Measurements from ENCODE around the gene TMBIM4.

The TMBIM4 gene

DNA sequence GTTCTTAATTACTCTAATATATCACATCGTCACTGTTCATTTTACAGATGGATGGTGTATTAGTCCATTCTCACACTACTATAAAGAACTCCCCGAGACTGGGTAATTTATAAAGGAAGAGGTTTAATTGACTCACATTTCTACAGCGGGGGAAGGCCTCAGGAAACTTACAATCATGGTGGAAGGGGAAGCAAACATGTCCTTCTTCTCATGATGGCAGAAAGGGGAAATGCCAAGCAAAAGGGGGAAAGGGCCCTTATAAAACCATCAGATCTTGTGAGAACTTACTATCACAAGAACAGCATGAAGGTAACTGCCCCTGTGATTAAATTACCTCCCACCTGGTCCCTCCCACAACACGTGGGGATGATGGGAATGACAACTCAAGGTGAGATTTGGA lies 6.5 kb downstream of the TMBIM4 start (continued):
- TF ChIP-seq, protein P1, sequence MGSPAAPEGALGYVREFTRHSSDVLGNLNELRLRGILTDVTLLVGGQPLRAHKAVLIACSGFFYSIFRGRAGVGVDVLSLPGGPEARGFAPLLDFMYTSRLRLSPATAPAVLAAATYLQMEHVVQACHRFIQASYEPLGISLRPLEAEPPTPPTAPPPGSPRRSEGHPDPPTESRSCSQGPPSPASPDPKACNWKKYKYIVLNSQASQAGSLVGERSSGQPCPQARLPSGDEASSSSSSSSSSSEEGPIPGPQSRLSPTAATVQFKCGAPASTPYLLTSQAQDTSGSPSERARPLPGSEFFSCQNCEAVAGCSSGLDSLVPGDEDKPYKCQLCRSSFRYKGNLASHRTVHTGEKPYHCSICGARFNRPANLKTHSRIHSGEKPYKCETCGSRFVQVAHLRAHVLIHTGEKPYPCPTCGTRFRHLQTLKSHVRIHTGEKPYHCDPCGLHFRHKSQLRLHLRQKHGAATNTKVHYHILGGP (tag by site-specific recombination; IDR thresholded peaks at IDR 0.05): no peak

DNA sequence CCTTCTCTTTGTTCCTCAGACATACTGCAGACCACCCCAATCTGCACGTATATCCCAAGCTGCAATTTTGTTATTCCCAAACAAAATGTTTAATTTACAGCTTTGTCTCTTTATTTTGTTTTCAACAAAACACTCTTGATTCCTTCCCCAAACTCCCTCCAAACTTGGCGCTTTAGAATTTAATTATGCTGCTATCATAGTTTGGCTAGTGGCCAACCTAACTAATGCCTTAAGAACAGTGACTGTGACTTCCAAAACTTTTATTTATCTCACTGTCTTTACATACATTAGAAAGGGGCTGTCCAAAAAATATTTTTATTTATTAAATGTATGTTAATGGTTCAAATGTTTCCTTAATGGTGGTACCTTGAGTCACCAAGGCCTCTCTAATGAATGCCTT lies 7.1 kb downstream of the TMBIM4 start:
- Histone ChIP-seq H3K9me3 (ENCODE audit: control insufficient read depth, insufficient read depth, low read depth, low read length) (no peaks in the 10 kb centered on the region), H3K4me3 (ENCODE audit: low read depth, low read length) (no peak overlapping the region), H3K36me3 (ENCODE audit: control insufficient read depth in 2 of 2, insufficient read depth in 1 of 2, low read length in 2 of 2) (peaks cover 0 to 9% of the 10 kb centered on the region in 2 experiments; a peak in 1 of 3 replicates), H3K4me1 (ENCODE audit: control insufficient read depth, insufficient read depth, low read length) (0 out of 2 replicates have a peak, but pooled peaks cover 2% of the 10 kb centered on the region), H3K27ac (ENCODE audit: extremely low read depth, low read depth, low read length) (no peak overlapping the region)
- ChIA-PET POLR2A (no interaction called here), CTCF (interaction anchor here (0.8 kb wide), 1 partner anchor 31 kb away, joined by 3 read pairs; no protein-coding TSS in a partner anchor)
- TF ChIP-seq ZBTB17 (tag by site-specific recombination; IDR thresholded peaks at IDR 0.05) (no peak), TCF7L2 (IDR thresholded peaks at IDR 0.05; ENCODE audit: borderline replicate concordance, low read depth, low read length) (no peak), ZNF623 (tag by site-specific recombination; IDR thresholded peaks at IDR 0.05) (no peak), GLI2 (tag by site-specific recombination; IDR thresholded peaks at IDR 0.05; ENCODE audit: borderline replicate concordance, low read depth) (no peak), YY2 (tag by site-specific recombination; IDR thresholded peaks at IDR 0.05) (no peak), ZSCAN30 (tag by site-specific recombination; IDR thresholded peaks at IDR 0.05) (no peak), MEIS1 (CRISPR knock-in tag; IDR thresholded peaks at IDR 0.05; ENCODE audit: borderline replicate concordance) (no peak), ZNF555 (tag by site-specific recombination; conservative IDR thresholded peaks at IDR 0.05) (no peak), ZNF670 (tag by site-specific recombination; IDR thresholded peaks at IDR 0.05; ENCODE audit: low read depth) (no peak), ZNF664 (tag by site-specific recombination; IDR thresholded peaks at IDR 0.05) (no peak), ZNF335 (tag by site-specific recombination; conservative IDR thresholded peaks at IDR 0.05) (no peak), ZNF292 (tag by site-specific recombination; IDR thresholded peaks at IDR 0.05; ENCODE audit: borderline replicate concordance, low read depth) (no peak), ZNF324 (tag by site-specific recombination; IDR thresholded peaks at IDR 0.05) (no peak), SCRT1 (tag by site-specific recombination; IDR thresholded peaks at IDR 0.05; ENCODE audit: borderline replicate concordance) (no peak), ZNF501 (tag by site-specific recombination; IDR thresholded peaks at IDR 0.05) (no peak)

DNA sequence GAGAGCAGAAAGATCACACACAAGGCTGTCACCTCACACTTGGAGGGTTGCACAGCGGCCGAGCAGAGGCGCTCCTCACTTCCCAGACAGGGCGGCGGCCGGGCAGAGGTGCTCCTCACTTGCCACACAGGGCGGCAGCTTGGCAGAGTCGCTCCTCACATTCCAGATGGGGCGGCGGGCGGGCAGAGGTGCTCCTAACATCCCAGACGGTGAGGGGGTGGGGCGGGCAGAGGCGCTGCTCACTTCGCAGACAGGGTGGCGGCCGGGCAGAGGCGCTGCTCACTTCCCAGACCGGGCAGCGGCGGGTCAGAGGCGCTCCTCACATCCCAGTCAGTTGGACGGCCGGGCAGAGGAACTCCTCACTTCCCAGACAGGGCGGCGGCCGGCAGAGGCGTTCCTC lies 9.1 kb downstream of the TMBIM4 start:
- H3K36me3 ChIP-seq (ENCODE audit: control insufficient read depth in 2 of 2, insufficient read depth in 1 of 2, low read length in 2 of 2): peaks cover 0 to 6% of the 10 kb centered on the region in 2 experiments; a peak in 1 of 3 replicates
- ChIA-PET CTCF (interaction anchor here (1.4 kb wide), 1 partner anchor 15 kb away, joined by 4 read pairs; no protein-coding TSS in a partner anchor), POLR2A (no interaction called here)
- no peaks in the 10 kb centered on the region for H3K9me3 ChIP-seq (ENCODE audit: control insufficient read depth, insufficient read depth, low read depth, low read length)
- TF ChIP-seq PRDM1 (tag by site-specific recombination; IDR thresholded peaks at IDR 0.05) (no peak), ZNF843 (tag by site-specific recombination; IDR thresholded peaks at IDR 0.05) (no peak), ZFP69B (tag by site-specific recombination; IDR thresholded peaks at IDR 0.05) (no peak), ZNF221 (tag by site-specific recombination; IDR thresholded peaks at IDR 0.05; ENCODE audit: borderline replicate concordance) (no peak), ZNF112 (tag by site-specific recombination; IDR thresholded peaks at IDR 0.05) (no peak), ZNF140 (tag by site-specific recombination; IDR thresholded peaks at IDR 0.05) (no peak)
- TF ChIP-seq, protein P2, sequence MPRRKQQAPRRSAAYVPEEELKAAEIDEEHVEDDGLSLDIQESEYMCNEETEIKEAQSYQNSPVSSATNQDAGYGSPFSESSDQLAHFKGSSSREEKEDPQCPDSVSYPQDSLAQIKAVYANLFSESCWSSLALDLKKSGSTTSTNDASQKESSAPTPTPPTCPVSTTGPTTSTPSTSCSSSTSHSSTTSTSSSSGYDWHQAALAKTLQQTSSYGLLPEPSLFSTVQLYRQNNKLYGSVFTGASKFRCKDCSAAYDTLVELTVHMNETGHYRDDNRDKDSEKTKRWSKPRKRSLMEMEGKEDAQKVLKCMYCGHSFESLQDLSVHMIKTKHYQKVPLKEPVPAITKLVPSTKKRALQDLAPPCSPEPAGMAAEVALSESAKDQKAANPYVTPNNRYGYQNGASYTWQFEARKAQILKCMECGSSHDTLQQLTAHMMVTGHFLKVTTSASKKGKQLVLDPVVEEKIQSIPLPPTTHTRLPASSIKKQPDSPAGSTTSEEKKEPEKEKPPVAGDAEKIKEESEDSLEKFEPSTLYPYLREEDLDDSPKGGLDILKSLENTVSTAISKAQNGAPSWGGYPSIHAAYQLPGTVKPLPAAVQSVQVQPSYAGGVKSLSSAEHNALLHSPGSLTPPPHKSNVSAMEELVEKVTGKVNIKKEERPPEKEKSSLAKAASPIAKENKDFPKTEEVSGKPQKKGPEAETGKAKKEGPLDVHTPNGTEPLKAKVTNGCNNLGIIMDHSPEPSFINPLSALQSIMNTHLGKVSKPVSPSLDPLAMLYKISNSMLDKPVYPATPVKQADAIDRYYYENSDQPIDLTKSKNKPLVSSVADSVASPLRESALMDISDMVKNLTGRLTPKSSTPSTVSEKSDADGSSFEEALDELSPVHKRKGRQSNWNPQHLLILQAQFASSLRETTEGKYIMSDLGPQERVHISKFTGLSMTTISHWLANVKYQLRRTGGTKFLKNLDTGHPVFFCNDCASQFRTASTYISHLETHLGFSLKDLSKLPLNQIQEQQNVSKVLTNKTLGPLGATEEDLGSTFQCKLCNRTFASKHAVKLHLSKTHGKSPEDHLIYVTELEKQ (tag by site-specific recombination; IDR thresholded peaks at IDR 0.05; ENCODE audit: borderline replicate concordance): no peak
- 0 out of 2 replicates have a peak, but pooled peaks cover 2% of the 10 kb centered on the region for H3K4me1 ChIP-seq (ENCODE audit: control insufficient read depth, insufficient read depth, low read length)
- H3K27ac ChIP-seq (ENCODE audit: extremely low read depth, low read depth, low read length): no peak overlapping the region
- no peak overlapping the region for H3K4me3 ChIP-seq (ENCODE audit: low read depth, low read length)
